ENCODE data around the gene SPEM1. TPM values are rescaled to one million over a fixed set of nuclear protein-coding genes. Genes with fewer than 3 reads are reported as not detected.
A peak's percentile ranks its signal among the peaks of the same experiment; 100 is the strongest.

The SPEM1 gene
- total and polyA plus RNA-seq, 3 donors from 2014 or later = 8.5 to 67.7 (median 18.7) TPM

DNA sequence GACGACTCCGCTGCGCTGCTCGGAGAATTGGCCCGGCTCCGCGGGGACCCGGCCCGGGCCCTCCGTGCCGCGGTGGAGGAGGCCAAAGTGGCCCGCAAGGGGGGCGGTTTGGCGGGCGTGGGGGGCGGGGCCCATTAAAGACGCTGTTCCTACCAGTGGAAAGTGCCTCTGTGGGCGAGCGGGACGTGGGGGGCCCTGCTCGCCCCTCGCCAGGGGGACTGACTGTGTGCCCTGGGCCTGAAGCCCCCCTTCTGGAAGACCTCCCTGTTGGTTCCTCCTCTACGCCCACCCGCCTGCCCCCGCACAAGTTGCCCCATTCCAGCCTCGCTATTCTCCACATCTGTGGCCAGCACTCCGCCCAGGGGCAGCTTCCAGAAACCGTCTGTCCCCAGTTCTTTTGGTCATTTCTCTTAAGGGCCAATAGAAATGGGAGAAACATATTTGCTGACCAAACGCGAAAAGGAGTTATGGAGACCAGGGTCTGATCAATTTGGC is 17.3 kb downstream of the SPEM1 start:
- TF ChIP-seq, protein P1, sequence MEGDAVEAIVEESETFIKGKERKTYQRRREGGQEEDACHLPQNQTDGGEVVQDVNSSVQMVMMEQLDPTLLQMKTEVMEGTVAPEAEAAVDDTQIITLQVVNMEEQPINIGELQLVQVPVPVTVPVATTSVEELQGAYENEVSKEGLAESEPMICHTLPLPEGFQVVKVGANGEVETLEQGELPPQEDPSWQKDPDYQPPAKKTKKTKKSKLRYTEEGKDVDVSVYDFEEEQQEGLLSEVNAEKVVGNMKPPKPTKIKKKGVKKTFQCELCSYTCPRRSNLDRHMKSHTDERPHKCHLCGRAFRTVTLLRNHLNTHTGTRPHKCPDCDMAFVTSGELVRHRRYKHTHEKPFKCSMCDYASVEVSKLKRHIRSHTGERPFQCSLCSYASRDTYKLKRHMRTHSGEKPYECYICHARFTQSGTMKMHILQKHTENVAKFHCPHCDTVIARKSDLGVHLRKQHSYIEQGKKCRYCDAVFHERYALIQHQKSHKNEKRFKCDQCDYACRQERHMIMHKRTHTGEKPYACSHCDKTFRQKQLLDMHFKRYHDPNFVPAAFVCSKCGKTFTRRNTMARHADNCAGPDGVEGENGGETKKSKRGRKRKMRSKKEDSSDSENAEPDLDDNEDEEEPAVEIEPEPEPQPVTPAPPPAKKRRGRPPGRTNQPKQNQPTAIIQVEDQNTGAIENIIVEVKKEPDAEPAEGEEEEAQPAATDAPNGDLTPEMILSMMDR (IDR thresholded peaks at IDR 0.05) = no peak
- no peak for TF ChIP-seq POLR2A (IDR thresholded peaks at IDR 0.05)

DNA sequence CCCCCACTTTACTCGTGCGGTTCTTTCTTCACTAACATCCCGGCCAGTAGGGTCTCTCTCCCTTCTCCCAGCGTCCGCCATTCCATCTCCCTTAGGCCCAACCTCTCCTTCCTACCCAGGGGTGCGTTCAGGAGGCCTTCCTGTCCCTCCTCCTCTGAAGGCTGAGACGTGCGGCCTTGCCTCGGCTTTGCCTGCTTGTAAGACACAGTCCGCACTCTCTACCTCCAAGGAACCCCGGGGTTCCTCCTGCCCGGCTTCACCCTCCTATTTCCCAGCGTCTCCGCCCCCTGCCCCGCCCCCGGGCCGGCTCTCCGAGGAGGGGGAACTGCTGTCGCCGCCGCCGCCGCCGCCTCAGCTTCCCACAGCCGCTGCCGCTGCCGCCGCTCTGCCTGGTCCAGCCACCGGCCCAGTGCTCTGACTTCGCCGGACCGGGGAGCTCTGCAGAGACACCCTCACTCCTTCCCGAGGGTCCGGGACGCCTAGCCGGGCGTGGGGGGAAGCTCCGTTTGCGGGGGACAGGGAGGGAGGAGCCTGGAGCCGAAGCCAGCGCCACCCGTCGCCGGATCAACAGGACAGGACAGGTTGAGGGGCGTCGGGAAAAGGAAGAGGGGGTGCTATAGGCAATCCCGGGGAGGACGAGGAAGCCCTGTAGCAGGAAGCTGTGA is 18.0 kb downstream of the SPEM1 start:
- TF ChIP-seq, protein P1 (IDR thresholded peaks at IDR 0.05) = no peak
- TF ChIP-seq POLR2A (IDR thresholded peaks at IDR 0.05) = no peak
- intact Hi-C loops (cut with DNase I; ENCODE audit: low total_unique reads) = no loop called here

More for the DNA sequence above, 17.3 kb downstream of the SPEM1 start:
- peak overlapping the region; percentile 33 to 37 for H3K4me3 ChIP-seq
- no peaks in the 10 kb centered on the region for H3K27me3 ChIP-seq
- no peaks in the 10 kb centered on the region for H3K9me3 ChIP-seq
- no peak for DNase-seq
- H3K36me3 ChIP-seq (ENCODE audit: low read depth, missing control alignments) = no peaks in the 10 kb centered on the region
- intact Hi-C loops (cut with DNase I; ENCODE audit: low total_unique reads) = no loop called here
- peak overlapping the region; percentile 10 to 31 for H3K27ac ChIP-seq
- WGBS, 2 donors = 25 to 36% methylated on average over 6 to 16 of the region's 31 CpGs
- peaks cover 22% of the 10 kb centered on the region for H3K4me1 ChIP-seq

DNA sequence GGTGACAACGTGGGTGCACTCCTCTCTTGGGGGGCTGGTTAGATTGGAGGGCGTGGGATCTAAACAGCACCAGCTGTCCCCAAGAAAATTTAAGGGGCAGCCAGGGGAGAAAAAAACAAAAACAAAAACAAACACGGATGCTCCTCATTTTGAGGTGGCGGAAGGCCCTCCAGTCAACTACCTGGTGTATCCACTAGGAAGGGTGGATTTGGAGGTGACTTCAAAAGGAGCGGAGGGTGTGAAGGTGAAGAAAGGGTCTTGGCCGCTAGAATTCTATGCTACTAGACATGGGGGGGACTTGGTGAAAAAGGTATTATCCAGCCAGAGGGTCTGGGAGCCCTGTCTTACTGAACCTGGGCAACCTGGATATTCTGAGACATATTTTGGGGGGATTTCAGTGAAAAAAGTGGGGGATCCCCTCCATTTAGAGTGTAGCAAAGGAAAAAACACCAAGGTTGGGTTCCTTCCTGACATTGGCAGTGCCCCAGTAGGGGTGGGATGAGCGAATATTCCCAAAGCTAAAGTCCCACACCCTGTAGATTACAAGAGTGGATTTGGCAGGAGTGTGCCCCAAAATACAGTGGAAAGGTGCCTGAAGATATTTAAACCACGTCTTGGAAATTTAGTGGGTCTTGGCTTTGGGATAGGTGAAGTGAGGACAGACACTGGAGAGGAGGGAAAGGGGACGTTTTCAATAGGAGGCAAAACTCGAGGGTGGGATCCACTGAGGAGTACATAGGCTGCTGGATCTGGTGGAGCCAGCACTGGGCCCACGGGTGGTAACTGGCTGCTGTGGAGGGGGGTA is 18.7 kb downstream of the SPEM1 start:
- TF ChIP-seq, protein P1 (IDR thresholded peaks at IDR 0.05) = no peak
- no peak for TF ChIP-seq POLR2A (IDR thresholded peaks at IDR 0.05)
- Histone ChIP-seq H3K27ac (no peak overlapping the region), H3K4me3 (peak overlapping the region; percentile 19 to 37), H3K9me3 (no peaks in the 10 kb centered on the region), H3K27me3 (no peaks in the 10 kb centered on the region), H3K36me3 (ENCODE audit: low read depth, missing control alignments) (no peaks in the 10 kb centered on the region), H3K4me1 (peaks cover 22% of the 10 kb centered on the region)
- 39 to 49% methylated on average over 10 to 11 of the region's 11 CpGs for WGBS, 2 donors
- intact Hi-C loops (cut with DNase I; ENCODE audit: low total_unique reads) = no loop called here
- no peak for DNase-seq

More for the DNA sequence above, 18.0 kb downstream of the SPEM1 start:
- Histone ChIP-seq H3K9me3 (no peaks in the 10 kb centered on the region), H3K4me1 (peaks cover 22% of the 10 kb centered on the region), H3K36me3 (ENCODE audit: low read depth, missing control alignments) (no peaks in the 10 kb centered on the region), H3K27me3 (no peaks in the 10 kb centered on the region), H3K27ac (peak overlapping the region; percentile 31 to 39), H3K4me3 (peak overlapping the region; percentile 19 to 37)
- DNase-seq = peak; percentile 72
- WGBS, 2 donors = 31 to 34% methylated on average over 44 to 47 of the region's 48 CpGs

DNA sequence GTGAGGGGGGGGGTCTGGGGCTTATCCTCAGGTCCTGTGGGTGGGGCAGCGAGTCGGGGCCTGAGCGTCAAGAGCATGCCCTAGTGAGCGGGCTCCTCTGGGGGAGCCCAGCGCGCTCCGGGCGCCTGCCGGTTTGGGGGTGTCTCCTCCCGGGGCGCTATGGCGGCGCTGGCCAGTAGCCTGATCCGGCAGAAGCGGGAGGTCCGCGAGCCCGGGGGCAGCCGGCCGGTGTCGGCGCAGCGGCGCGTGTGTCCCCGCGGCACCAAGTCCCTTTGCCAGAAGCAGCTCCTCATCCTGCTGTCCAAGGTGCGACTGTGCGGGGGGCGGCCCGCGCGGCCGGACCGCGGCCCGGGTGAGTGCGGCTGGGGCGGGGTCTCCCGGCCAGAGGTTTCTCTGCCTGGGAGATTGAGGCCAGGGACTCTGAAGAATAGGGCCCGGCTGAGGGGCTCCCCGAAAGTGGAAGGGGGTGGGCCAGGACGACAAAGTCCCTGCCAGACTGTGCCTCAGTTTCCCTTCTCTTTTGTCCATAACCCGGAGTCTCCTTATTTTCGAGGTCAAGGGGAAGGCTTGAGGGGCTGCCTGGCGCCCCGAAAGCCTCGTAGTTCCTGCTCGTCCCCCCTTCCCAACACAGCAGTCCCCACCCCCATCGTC is 19.5 kb downstream of the SPEM1 start, which contains the start of gene FGF11:
TSS of gene FGF11 (plus strand) at position 51 of the 651 bp plus-strand sequence. CDS start at position 160, 109 bp downstream.
- no peak within 1 kb of the TSS for H3K27ac ChIP-seq
- H3K4me3 ChIP-seq = peak within 1 kb of the TSS; percentile 19 to 37
- H3K4me1 ChIP-seq = peaks cover 22% of the 10 kb centered on the region
- intact Hi-C loops (cut with DNase I; ENCODE audit: low total_unique reads) = no loop called here
- 0 to 2% methylated on average over 9 to 34 of the region's 50 CpGs for WGBS, 2 donors
- H3K36me3 ChIP-seq (ENCODE audit: low read depth, missing control alignments) = no peaks in the 10 kb centered on the region
- no peak for DNase-seq
- TF ChIP-seq POLR2A (IDR thresholded peaks at IDR 0.05) = no peak
- TF ChIP-seq, protein P1 (IDR thresholded peaks at IDR 0.05) = no peak
- no peaks in the 10 kb centered on the region for H3K9me3 ChIP-seq
- H3K27me3 ChIP-seq = no peaks in the 10 kb centered on the region
